NCI-H187 treated with DMSO at 0.1 percent for 48 hours (cell line): Measurements from ENCODE around the gene ELP1.

Experiments
- DNase-seq: peaks from one replicate; lab custom pipeline; 2025; lab: John Stamatoyannopoulos, UW

The ELP1 gene

GRCh38 chr9:108883085-108883484, 50.8 kb downstream of the ELP1 start:
- DNase-seq: no peak

GRCh38 chr9:108882052-108882888, 51.7 kb downstream of the ELP1 start:
- no peak for DNase-seq

DNA sequence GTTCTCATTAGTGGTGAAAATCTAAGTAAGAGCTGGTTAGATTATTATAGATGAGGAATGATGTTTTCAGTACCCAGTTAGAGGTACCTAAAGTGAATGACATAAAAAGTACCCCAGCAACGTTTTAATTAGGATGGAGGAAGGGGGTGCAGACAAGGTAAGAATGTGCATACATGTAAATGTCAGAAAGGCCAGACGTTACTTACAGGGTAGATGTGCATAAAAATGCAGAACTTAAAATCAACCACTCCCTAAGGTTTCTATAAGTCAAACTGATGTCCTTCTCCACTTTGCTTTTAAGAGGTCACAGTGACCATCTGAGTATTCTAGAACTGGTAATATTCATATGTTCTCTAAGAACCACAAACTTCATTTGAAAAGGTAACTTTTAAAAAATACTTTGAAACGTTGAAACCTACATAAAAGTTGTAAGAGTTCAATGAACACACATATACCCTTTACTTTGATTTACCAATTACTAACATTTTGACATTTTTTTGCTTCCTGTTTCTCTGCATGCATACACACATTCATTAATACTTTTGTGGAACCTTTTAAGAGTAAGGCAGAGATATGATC, 53.1 kb downstream of the ELP1 start:
- no peak for DNase-seq

DNA sequence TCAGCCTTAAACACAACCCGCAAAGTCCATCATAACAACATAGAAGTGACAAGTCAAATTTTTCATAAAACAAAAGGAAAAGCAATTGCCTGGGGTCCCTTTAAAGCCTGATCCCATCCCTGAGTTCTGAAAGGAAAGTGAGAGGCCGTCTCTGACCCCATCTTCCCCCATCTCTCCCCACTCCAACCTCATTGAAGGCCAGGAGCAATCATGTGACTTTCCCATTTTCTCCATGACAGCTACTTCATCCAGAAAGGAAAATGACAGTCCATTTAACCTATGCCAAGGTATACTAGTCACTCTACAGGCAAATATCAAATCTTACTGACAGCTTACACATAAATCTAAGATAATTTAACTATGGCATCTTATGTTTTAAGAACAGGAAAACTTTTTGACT, 56.4 kb downstream of the ELP1 start:
- no peak for DNase-seq

- no peak for DNase-seq
Observed at GRCh38 chr9:108876425-108876824, 57.5 kb downstream of the ELP1 start.

DNA sequence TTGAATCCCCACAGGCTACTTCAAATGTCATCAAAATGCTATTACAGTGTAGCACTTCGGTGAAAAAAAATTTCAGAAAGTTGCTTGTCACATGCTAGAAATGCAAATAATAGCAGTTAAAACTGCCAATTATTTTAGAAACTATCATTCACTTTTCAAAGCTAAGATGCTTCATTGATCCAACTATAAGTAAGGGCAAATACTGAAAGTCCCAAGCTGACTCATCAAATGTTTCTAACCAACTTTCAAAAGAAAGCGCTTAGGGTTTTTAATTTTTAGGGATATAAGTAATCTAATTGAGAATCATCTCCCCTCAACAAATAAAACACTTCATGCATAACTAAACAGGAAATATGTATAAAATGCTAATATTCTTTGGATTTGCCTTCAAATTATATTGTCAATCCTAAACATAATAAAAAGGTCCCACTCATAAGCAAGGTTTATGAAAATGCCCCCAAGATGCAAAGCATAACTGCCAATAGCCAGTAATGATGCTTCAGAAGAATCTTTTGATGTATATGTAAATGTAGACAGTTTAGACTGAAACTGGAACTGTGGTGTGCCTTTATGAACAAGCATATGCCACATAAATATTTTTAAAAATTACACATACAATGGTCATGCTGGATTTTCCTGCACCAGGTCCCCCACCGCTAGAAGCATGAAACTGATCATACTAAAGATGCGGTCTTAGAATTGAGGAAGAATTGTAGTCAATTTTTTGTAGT, 59.7 kb downstream of the ELP1 start:
- DNase-seq: no peak

- DNase-seq: no peak
Observed at GRCh38 chr9:108869092-108869725, 64.7 kb downstream of the ELP1 start.

DNA sequence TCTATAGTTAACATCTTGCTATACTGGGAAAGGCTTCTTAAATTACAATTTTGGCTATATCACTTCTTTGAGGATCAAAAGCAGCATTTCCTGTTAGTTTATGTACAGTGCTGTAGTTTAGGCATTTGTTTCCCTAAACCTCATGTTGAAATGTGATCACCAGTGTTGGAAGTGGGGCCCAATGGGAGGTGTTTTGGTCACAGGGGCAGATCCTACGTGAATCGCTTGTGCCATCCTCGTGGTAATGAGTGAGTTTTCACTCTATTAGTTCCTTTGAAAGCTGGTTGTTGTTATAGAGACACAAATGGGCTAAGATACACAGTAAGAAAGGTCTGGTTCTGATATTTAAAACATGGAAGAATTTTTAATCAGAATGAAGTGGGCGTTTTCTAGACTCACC, 66.1 kb downstream of the ELP1 start:
- DNase-seq: no peak

DNA sequence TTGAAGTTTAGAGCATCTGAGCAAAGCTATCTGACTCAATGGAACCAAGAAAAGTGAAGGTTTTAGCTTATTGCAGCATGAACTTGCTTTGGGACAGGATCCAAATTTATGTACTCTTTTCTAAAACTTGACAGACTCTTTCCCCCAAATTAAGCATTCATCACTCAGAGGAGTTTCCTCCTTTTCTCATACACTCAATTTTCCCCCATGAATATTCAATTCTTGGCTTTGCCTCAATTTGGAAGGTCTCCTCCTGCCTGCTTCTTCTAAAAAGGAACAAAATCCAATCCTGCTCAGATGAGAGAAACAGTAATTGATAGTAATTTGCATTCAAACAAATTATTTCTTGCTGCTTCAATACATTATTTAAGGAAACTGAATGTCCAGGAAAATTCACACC, 66.8 kb downstream of the ELP1 start:
- no peak for DNase-seq

DNA sequence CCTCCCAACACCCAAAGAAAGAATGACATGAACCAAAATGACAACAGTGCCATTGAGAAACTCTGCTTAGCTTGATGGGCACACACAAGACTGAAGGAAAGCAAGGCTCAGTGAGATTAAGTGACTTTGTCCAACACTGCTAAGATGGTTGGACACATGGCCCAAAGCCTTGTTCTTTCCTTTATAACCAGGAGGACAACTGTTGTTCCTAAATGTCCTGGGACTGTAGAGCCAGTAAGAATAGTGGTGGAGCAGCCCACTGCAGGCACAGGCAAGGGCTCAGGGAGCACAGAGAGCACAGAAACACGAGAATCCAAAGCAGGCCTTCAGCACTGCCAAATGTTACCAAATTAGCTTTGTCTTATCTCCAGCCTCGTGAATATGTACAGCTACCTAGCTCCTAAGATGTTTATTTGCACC, 67.9 kb downstream of the ELP1 start:
- DNase-seq: no peak

DNA sequence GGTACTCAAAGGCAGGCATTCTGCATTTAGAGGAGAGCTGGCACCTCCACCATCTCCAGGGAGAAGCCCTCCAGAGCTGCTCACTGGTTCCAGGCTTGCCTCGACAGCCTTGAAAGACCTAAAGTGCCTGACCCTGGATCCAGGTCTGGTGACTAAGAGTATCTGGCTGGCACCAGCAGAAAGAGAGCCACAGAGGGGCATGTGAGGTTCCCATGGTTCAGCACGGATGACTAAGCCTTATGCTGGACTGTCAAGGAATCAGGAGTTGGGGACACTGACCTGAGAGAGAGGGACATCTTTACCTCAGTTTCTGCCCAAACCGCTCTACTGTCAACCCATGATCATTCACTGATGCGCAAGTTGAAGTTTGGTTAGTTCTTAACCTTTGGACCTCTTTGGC, 68.9 kb downstream of the ELP1 start:
- DNase-seq: no peak

DNA sequence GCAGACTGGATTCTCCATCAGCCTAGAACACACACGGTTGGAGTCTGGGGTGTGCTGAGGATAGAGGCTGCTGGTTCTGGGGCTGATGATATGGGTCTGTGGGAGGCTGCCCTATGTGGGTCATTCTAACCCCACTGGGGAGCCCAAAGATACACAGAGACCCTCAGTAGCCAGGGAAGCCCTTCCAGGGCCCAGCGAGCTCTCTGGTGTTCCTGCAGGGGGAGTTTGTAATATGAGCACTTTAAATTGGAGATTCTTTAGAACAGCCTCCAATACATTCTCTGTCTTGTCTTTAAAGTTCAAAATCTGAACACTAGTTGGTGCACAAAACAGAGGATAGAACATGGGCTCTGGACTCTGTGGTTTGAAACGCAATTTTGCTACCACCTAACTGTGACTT, 69.5 kb downstream of the ELP1 start:
- no peak for DNase-seq

DNA sequence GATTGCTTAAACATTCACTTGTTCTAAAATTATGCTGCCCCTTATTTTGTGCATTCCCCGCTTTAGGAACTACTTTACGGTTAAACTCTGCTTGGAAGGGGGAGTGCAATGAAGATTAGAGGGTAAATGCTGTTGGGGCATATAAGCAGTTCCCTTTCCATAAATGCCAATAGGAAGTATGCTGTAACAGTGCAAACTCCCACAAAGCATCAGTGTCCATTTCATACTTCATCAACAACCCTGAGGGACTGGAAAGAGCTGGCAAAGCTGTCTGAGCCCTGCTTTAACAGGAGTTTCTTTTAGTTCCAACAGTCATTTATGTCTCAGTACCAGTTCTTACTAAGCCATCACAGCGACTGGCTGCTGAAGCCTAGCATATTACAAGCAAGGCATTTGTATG, 70.0 kb downstream of the ELP1 start:
- no peak for DNase-seq

- no peak for DNase-seq
Observed at GRCh38 chr9:108861997-108862396, 71.9 kb downstream of the ELP1 start, which contains the start of gene ACTL7A. Gene ACTL7A, plus strand, starts transcription at chr9:108862266. Its CDS starts 57 bp downstream, at chr9:108862323.

- no peak for DNase-seq
Observed at GRCh38 chr9:108861464-108861863, 72.5 kb downstream of the ELP1 start.

GRCh38 chr9:108860764-108861163, 73.2 kb downstream of the ELP1 start:
- no peak for DNase-seq

DNA sequence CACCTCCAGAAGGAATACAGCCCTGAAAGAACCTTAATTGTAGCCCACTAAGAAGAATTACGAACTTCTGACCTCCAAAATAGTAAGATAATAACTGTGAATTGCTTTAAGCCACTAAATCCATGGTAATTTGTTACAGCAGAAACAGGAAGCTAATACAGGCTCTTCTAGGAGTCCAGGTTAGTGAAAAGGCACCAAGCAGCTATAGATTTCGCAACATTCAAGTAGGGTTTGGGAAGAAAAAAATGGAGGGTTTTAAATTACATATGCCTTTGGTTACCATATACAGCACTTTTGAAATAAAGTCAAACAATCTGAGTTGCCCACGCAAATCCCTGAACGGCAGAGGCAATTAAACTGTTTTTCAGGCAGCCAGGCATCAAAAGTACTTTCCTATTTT, 73.6 kb downstream of the ELP1 start:
- no peak for DNase-seq

DNA sequence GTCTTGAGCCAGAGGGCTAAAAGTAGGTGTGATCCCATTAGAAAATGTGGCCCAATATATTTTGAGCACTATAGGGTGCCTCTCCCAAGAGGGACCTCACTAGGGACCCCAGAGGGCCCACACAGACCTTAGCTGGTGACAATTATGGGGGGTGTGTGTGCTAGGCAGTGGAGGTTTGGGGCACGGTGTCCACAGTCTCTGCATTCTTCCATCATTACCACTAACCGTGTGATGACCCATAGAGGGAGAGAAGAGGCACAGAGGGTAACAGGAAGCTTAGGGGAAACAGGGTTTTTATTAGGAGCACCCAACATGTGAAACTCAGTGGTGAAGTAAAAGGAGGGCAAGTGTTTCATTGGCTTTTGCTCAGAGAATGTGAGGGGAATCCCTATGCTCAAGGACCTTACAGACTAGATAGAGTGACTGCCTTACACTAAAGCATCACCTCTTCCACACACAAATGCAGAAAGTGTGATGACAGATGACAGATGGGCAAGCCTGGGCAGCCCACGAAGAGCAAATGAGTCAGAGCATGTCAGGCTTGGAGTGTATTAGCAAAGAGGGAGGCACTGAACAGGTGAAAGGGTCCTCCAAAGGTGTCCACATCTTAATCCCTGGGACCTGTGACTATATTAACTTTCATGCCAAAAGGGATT, 74.3 kb downstream of the ELP1 start:
- no peak for DNase-seq

GRCh38 chr9:108857572-108857971, 76.4 kb downstream of the ELP1 start:
- DNase-seq: no peak

GRCh38 chr9:108855888-108856287, 78.0 kb downstream of the ELP1 start, which contains the start of gene ACTL7B:
Gene ACTL7B, minus strand, starts transcription at chr9:108855986. Its CDS starts 56 bp downstream, at chr9:108855930.
- no peak for DNase-seq

DNA sequence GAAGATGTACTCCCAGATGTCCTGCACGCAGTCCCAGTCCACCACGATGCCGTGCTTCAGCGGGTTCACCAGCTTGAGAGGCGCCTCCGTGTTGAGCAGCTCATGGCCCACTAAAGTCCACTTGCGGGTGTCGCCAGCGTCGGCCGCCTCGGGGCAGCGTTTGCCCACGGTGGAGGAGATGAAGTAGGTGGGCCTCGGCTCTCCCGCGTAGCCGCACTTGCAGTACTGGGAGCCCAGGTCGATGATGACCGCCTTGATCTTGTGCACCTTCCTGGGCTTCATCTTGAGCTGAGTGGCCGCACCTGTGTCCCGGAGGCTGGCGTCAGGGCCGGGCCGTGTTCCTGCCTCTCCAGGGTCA, 78.4 kb downstream of the ELP1 start:
- no peak for DNase-seq
